GM23248 (cell line): Measurements from ENCODE around the gene VPS13D. TPM values are rescaled to one million over a fixed set of nuclear protein-coding genes. Genes with fewer than 3 reads are reported as not detected.
A peak's percentile ranks its signal among the peaks of the same experiment; 100 is the strongest.

ENCODE experiments used
- DNase-seq: peaks from one replicate; pipeline ENCODE4 v3.0.0-alpha.2; 2015
- H2AFZ ChIP-seq: fragments of 200-600 bp; sonication (generic); 2 replicates; pipeline ENCODE4 v1.6.1; 2016; ENCODE audit warnings: antibody characterized with exemption
- H3F3A ChIP-seq: fragments of 200-600 bp; sonication (generic); 2 replicates; pipeline ENCODE4 v1.6.1; 2016; ENCODE audit warnings: mild to moderate bottlenecking, antibody characterized with exemption, mixed run types; ENCODE audit not compliant: insufficient read depth
- H3K27ac ChIP-seq: fragments of 200-600 bp; sonication (generic); 2 replicates; pipeline ENCODE4 v1.5.1; 2016; ENCODE audit warnings: mild to moderate bottlenecking
- H3K27me3 ChIP-seq: fragments of 200-600 bp; sonication (generic); replicated peaks from 2 replicates; pipeline ENCODE4 v1.6.1; 2016; ENCODE audit warnings: mild to moderate bottlenecking; ENCODE audit not compliant: insufficient read depth
- H3K36me3 ChIP-seq: fragments of 200-600 bp; sonication (generic); 2 replicates; pipeline ENCODE4 v1.6.1; 2016; ENCODE audit warnings: low read depth, mild to moderate bottlenecking
- H3K4me1 ChIP-seq: fragments of 200-600 bp; sonication (generic); 2 replicates; pipeline ENCODE4 v1.6.1; 2016; ENCODE audit warnings: mild to moderate bottlenecking; ENCODE audit not compliant: insufficient read depth
- H3K4me2 ChIP-seq: fragments of 200-600 bp; sonication (generic); one replicate; pipeline ENCODE4 v1.6.1; 2016; ENCODE audit warnings: mild to moderate bottlenecking; ENCODE audit not compliant: unreplicated experiment
- H3K4me3 ChIP-seq: fragments of 200-600 bp; sonication (generic); 2 replicates; pipeline ENCODE4 v1.5.1; 2016; ENCODE audit warnings: mild to moderate bottlenecking
- H3K79me2 ChIP-seq: fragments of 200-600 bp; sonication (generic); 2 replicates; pipeline ENCODE4 v1.6.1; 2016; ENCODE audit warnings: mild to moderate bottlenecking; ENCODE audit not compliant: insufficient read depth
- H3K9ac ChIP-seq: fragments of 200-600 bp; sonication (generic); 2 replicates; pipeline ENCODE4 v1.6.1; 2016; ENCODE audit warnings: mild to moderate bottlenecking
- H3K9me2 ChIP-seq: fragments of 200-600 bp; sonication (generic); 2 replicates; pipeline ENCODE4 v1.6.1; 2016; ENCODE audit warnings: mixed run types, mild to moderate bottlenecking, moderate library complexity; ENCODE audit not compliant: insufficient read depth
- H3K9me3 ChIP-seq: fragments of 200-600 bp; sonication (generic); one replicate; pipeline ENCODE4 v1.6.1; 2017; ENCODE audit warnings: low read depth
- H4K20me1 ChIP-seq: fragments of 200-600 bp; sonication (generic); 2 replicates; pipeline ENCODE4 v1.6.0; 2016; ENCODE audit not compliant: insufficient read depth
- EZH2 ChIP-seq: fragments of 200-600 bp; sonication (generic); IDR thresholded peaks from 2 replicates; pipeline ENCODE4 v1.6.1; 2018; ENCODE audit warnings: antibody characterized with exemption, mild to moderate bottlenecking; ENCODE audit not compliant: insufficient read depth, poor library complexity, severe bottlenecking
- EZH2phosphoT487 ChIP-seq: fragments of 200-600 bp; sonication (generic); IDR thresholded peaks from 2 replicates; pipeline ENCODE4 v1.6.1; 2018; ENCODE audit warnings: antibody characterized with exemption, moderate library complexity, mild to moderate bottlenecking, low read depth; ENCODE audit not compliant: insufficient read depth
- WGBS, 2 experiments: methylation state at CpG; one replicate each; pipeline ENCODE4 v1.1.6; 2015 to 2017; ENCODE audit warnings: low lambda C conversion rate in 2 of 2, low coverage in 1 of 2; ENCODE audit errors: missing lambda C conversion rate in 2 of 2; 5-methylcytosine and 5-hydroxymethylcytosine counted together
- in situ Hi-C: fragments of 300-500 bp; cut with MboI; formaldehyde crosslinking; loops from 2 replicates; pipeline ENCODE4 v1.15.0; 2020
- polyA plus RNA-seq: library from polyadenylated mRNA; unstranded; fragments of >200 nt; fragmentation: Nextera tagmentation; extraction: Ambion mirVana; gene quantifications from 2 replicates; pipeline ENCODE4 v1.2.1, GENCODE V29; 2016
- total RNA-seq: library from RNA; depleted of rRNA; stranded (reverse); fragments of >200 nt; shearing (Covaris generic); gene quantifications from 2 replicates; pipeline ENCODE4 v1.2.3, GENCODE V29; 2014

VPS13D gene
- total and polyA plus RNA-seq, 2 experiments from 2014 or later = 6.8 to 16.4 TPM

GRCh38 chr1:12244585-12244984, 14.8 kb downstream of the VPS13D start:
- Histone ChIP-seq H3K9ac (no peak overlapping the region), H3K36me3 (peaks cover 45% of the 10 kb centered on the region), H3K27ac (no peak overlapping the region), H3K79me2 (peaks cover 22% of the 10 kb centered on the region), H3K9me2 (no peaks in the 10 kb centered on the region), H4K20me1 (no peaks in the 10 kb centered on the region), H3K4me1 (peaks cover 19% of the 10 kb centered on the region), H3K27me3 (no peaks in the 10 kb centered on the region), H3K4me3 (no peak overlapping the region), H3F3A (no peaks in the 10 kb centered on the region), H3K4me2 (no peak overlapping the region), H3K9me3 (no peaks in the 10 kb centered on the region), H2AFZ (no peak overlapping the region)
- 87 to 89% methylated on average over 5 of the region's 5 CpGs for WGBS, 2 experiments
- in situ Hi-C loops = no loop called here
- DNase-seq = no peak
- no peak for TF ChIP-seq EZH2
- TF ChIP-seq EZH2phosphoT487 = no peak

- no peaks in the 10 kb centered on the region for H4K20me1 ChIP-seq
- H3K79me2 ChIP-seq = peaks cover 17% of the 10 kb centered on the region
- in situ Hi-C loops = no loop called here
- H3K9me2 ChIP-seq = no peaks in the 10 kb centered on the region
- DNase-seq = peak; percentile 50
- 86 to 93% methylated on average over 3 of the region's 3 CpGs for WGBS, 2 experiments
- no peak overlapping the region for H3K4me3 ChIP-seq
- no peak overlapping the region for H3K4me2 ChIP-seq
- peaks cover 19% of the 10 kb centered on the region for H3K4me1 ChIP-seq
- TF ChIP-seq EZH2 (no peak), EZH2phosphoT487 (no peak)
- no peak overlapping the region for H2AFZ ChIP-seq
- H3K9ac ChIP-seq = no peak overlapping the region
- H3F3A ChIP-seq = no peaks in the 10 kb centered on the region
- H3K36me3 ChIP-seq = peaks cover 50% of the 10 kb centered on the region
- H3K9me3 ChIP-seq = no peaks in the 10 kb centered on the region
- no peaks in the 10 kb centered on the region for H3K27me3 ChIP-seq
- no peak overlapping the region for H3K27ac ChIP-seq
Observed at GRCh38 chr1:12245116-12245515, 15.3 kb downstream of the VPS13D start.

- no peaks in the 10 kb centered on the region for H3F3A ChIP-seq
- no peak for DNase-seq
- no peaks in the 10 kb centered on the region for H3K9me3 ChIP-seq
- peaks cover 55% of the 10 kb centered on the region for H3K36me3 ChIP-seq
- H2AFZ ChIP-seq = no peak overlapping the region
- H3K27ac ChIP-seq = no peak overlapping the region
- H3K4me2 ChIP-seq = no peak overlapping the region
- H3K79me2 ChIP-seq = peaks cover 12% of the 10 kb centered on the region
- H3K4me3 ChIP-seq = no peak overlapping the region
- H3K4me1 ChIP-seq = peaks cover 19% of the 10 kb centered on the region
- no peaks in the 10 kb centered on the region for H3K27me3 ChIP-seq
- no peaks in the 10 kb centered on the region for H3K9me2 ChIP-seq
- H3K9ac ChIP-seq = no peak overlapping the region
- TF ChIP-seq EZH2phosphoT487 (no peak), EZH2 (no peak)
- in situ Hi-C loops = no loop called here
- H4K20me1 ChIP-seq = no peaks in the 10 kb centered on the region
Observed at GRCh38 chr1:12245733-12246132, 15.9 kb downstream of the VPS13D start.

- H3K4me2 ChIP-seq = no peak overlapping the region
- in situ Hi-C loops = no loop called here
- TF ChIP-seq EZH2 (no peak), EZH2phosphoT487 (no peak)
- no peaks in the 10 kb centered on the region for H3K27me3 ChIP-seq
- no peak for DNase-seq
- H3F3A ChIP-seq = no peaks in the 10 kb centered on the region
- H3K36me3 ChIP-seq = peaks cover 56% of the 10 kb centered on the region
- H3K27ac ChIP-seq = no peak overlapping the region
- no peaks in the 10 kb centered on the region for H3K9me2 ChIP-seq
- H4K20me1 ChIP-seq = no peaks in the 10 kb centered on the region
- H3K79me2 ChIP-seq = peaks cover 4% of the 10 kb centered on the region
- H3K4me3 ChIP-seq = no peak overlapping the region
- WGBS, 2 experiments = 91 to 92% methylated on average over 6 of the region's 6 CpGs
- no peak overlapping the region for H3K9ac ChIP-seq
- H3K9me3 ChIP-seq = no peaks in the 10 kb centered on the region
- peaks cover 19% of the 10 kb centered on the region for H3K4me1 ChIP-seq
- no peak overlapping the region for H2AFZ ChIP-seq
Observed at GRCh38 chr1:12246584-12246983, 16.8 kb downstream of the VPS13D start.

- Histone ChIP-seq H2AFZ (no peak overlapping the region), H3K27ac (0 out of 2 replicates have a peak overlapping the region, but pooled peaks have one; percentile 5), H3K79me2 (no peaks in the 10 kb centered on the region), H3K4me3 (no peak overlapping the region), H3K27me3 (no peaks in the 10 kb centered on the region), H3K9me3 (no peaks in the 10 kb centered on the region), H3K4me2 (no peak overlapping the region), H3K9me2 (no peaks in the 10 kb centered on the region), H3K4me1 (peaks cover 19% of the 10 kb centered on the region), H3F3A (no peaks in the 10 kb centered on the region), H3K36me3 (peaks cover 53% of the 10 kb centered on the region), H3K9ac (no peak overlapping the region), H4K20me1 (no peaks in the 10 kb centered on the region)
- 91% methylated on average over 1 of the region's 1 CpG for WGBS, 2 experiments
- no peak for TF ChIP-seq EZH2
- no peak for TF ChIP-seq EZH2phosphoT487
- in situ Hi-C loops = no loop called here
- peak; percentile 71 for DNase-seq
Observed at GRCh38 chr1:12249181-12249580, 19.4 kb downstream of the VPS13D start.
